DOHH2 (cell line): ENCODE results near the gene LRRN2.

Experiments
- H3F3A ChIP-seq: fragments of 200-600 bp; sonication (generic), shearing (Covaris generic); 2 replicates; pipeline ENCODE4 v1.6.0; 2016; ENCODE audit warnings: antibody characterized with exemption, mild to moderate bottlenecking; ENCODE audit not compliant: control insufficient read depth, insufficient read depth
- H3K27ac ChIP-seq: fragments of 200-600 bp; sonication (generic); 2 replicates; pipeline ENCODE4 v1.5.1; 2014; ENCODE audit warnings: low read depth, mild to moderate bottlenecking, low read length, moderate library complexity
- H3K27me3 ChIP-seq: fragments of 200-600 bp; sonication (generic); 2 replicates; pipeline ENCODE4 v1.6.1; 2014; ENCODE audit warnings: mild to moderate bottlenecking, low read length, mixed read lengths; ENCODE audit not compliant: control insufficient read depth
- H3K36me3 ChIP-seq: fragments of 200-600 bp; sonication (generic); 2 replicates; pipeline ENCODE4 v1.6.1; 2014; ENCODE audit warnings: mild to moderate bottlenecking, low read length, moderate library complexity, mixed read lengths; ENCODE audit not compliant: control insufficient read depth
- H3K4me1 ChIP-seq: fragments of 200-600 bp; sonication (generic); 2 replicates; pipeline ENCODE4 v1.6.1; 2014; ENCODE audit warnings: mild to moderate bottlenecking, low read length, mixed read lengths; ENCODE audit not compliant: control insufficient read depth
- H3K4me2 ChIP-seq: fragments of 200-600 bp; sonication (generic); 2 replicates; pipeline ENCODE4 v1.6.0; 2014; ENCODE audit warnings: mild to moderate bottlenecking, low read length, moderate library complexity
- H3K4me3 ChIP-seq: fragments of 200-600 bp; sonication (generic); 2 replicates; pipeline ENCODE4 v1.5.1; 2014; ENCODE audit warnings: mild to moderate bottlenecking, low read length, mixed read lengths
- H3K79me2 ChIP-seq: fragments of 200-600 bp; sonication (generic); 2 replicates; pipeline ENCODE4 v1.6.1; 2014; ENCODE audit warnings: mild to moderate bottlenecking, low read length, mixed read lengths; ENCODE audit not compliant: control insufficient read depth
- H3K9me2 ChIP-seq: fragments of 200-600 bp; sonication (generic); replicated peaks from 2 replicates; pipeline ENCODE4 v1.6.1; 2014; ENCODE audit warnings: mild to moderate bottlenecking, low read length, mixed read lengths; ENCODE audit not compliant: control insufficient read depth
- H3K9me3 ChIP-seq: fragments of 200-600 bp; sonication (generic); 2 replicates; pipeline ENCODE4 v1.6.1; 2014; ENCODE audit warnings: antibody characterized with exemption, low read length, mixed read lengths; ENCODE audit not compliant: control insufficient read depth, insufficient read depth
- H4K20me1 ChIP-seq: fragments of 200-600 bp; sonication (generic); 2 replicates; pipeline ENCODE4 v1.6.0; 2014; ENCODE audit warnings: low read depth, mild to moderate bottlenecking, antibody characterized with exemption, low read length, moderate library complexity; ENCODE audit not compliant: control insufficient read depth, insufficient read depth
- CTCF ChIP-seq: fragments of 200-600 bp; sonication (generic); IDR thresholded peaks from one replicate; pipeline ENCODE4 v1.5.1; 2014; ENCODE audit warnings: antibody characterized with exemption, mild to moderate bottlenecking, low read depth, low read length; ENCODE audit not compliant: poor library complexity, severe bottlenecking
- EZH2phosphoT487 ChIP-seq: fragments of 200-600 bp; sonication (generic); IDR thresholded peaks from 2 replicates; pipeline ENCODE4 v1.6.1; 2017; ENCODE audit warnings: borderline replicate concordance, mild to moderate bottlenecking, antibody characterized with exemption, low read length, moderate library complexity, mixed read lengths

The LRRN2 gene

GRCh38 chr1:204598319-204598969, 87.1 kb downstream of the LRRN2 start:
- H3K9me3 ChIP-seq = no peaks in the 10 kb centered on the region
- H4K20me1 ChIP-seq = no peaks in the 10 kb centered on the region
- TF ChIP-seq CTCF (no peak), EZH2phosphoT487 (no peak)

DNA sequence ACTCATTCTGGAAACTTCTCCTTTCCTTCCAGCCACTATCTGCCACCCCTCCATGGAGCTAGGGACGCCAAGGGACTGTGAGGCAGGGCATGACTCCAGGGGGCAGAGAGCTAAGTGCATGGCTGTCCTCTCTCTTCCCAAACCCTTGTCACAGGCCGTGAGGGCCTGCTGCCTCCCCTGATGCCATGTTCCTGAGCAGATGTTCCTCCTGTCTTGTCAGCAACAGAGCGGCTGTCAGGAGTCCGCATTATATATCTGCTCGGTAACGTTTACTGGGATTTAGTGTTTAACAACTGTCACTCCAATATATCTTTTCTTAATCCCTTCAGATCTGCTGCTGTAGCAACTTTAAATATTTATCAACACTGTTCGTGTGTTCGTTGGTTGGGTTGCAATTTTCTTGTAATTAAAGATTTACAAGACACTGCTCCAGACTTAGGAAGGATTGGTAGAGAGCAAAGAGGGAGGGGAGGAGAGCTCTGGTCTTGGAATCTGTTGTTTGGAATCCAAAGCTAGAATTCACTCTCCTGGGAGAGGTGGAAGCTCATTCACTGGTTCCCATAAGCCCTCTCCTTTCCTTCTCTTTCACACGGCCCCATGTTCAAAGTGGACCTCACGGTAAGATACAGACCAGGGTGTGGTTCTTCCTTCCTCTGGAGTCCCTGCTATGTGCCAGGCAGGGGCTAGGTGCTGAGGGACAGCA, 93.1 kb downstream of the LRRN2 start:
- no peaks in the 10 kb centered on the region for H3K9me3 ChIP-seq
- 0 out of 2 replicates have a peak, but pooled peaks cover 3% of the 10 kb centered on the region for H3K4me1 ChIP-seq
- no peaks in the 10 kb centered on the region for H3K9me2 ChIP-seq
- H3F3A ChIP-seq = no peaks in the 10 kb centered on the region
- H3K4me2 ChIP-seq = no peak overlapping the region
- no peaks in the 10 kb centered on the region for H3K79me2 ChIP-seq
- H3K36me3 ChIP-seq = no peaks in the 10 kb centered on the region
- H3K27ac ChIP-seq = no peak overlapping the region
- no peak for TF ChIP-seq EZH2phosphoT487
- H3K4me3 ChIP-seq = no peak overlapping the region
- H4K20me1 ChIP-seq = no peaks in the 10 kb centered on the region
- H3K27me3 ChIP-seq = no peaks in the 10 kb centered on the region

More at GRCh38 chr1:204598319-204598969, 87.1 kb downstream of the LRRN2 start:
- Histone ChIP-seq H3K4me1 (no peaks in the 10 kb centered on the region), H3K79me2 (no peaks in the 10 kb centered on the region), H3K27ac (no peak overlapping the region), H3K9me2 (no peaks in the 10 kb centered on the region), H3K4me2 (no peak overlapping the region), H3K27me3 (peaks cover 8% of the 10 kb centered on the region; the same call in 1 of the 2 replicates), H3K36me3 (no peaks in the 10 kb centered on the region), H3F3A (no peaks in the 10 kb centered on the region), H3K4me3 (no peak overlapping the region)

DNA sequence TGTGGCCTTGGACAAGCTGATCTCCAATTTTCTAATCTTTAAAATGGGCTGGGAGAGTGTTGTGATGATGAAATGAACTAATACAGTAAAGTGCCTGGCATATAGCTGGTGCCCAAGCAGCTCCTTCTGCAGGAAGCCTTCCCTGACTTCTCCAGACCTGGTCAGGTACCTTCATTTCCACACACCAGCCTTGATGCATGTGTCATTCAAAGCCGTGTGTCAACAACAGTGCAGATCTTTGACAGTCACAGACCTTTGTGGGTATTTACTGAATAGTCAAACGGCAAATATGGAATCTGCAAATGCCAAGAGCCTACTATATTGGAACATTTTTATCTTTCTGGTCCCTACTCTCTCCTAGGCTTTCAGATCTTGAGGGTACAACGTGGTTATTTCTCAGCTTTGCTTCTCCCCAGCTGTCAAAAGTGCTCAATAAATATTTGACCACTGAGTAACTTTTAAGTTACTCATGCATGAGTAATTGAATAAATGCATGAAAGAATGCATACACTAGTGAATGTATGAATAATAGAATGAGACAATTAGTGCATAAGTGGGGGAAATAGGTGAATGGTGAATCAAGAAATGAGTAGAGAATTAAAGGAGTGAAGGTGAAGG, 94.0 kb downstream of the LRRN2 start:
- Histone ChIP-seq H3K27ac (no peak overlapping the region), H3K9me2 (no peaks in the 10 kb centered on the region), H3K79me2 (no peaks in the 10 kb centered on the region), H3F3A (no peaks in the 10 kb centered on the region), H4K20me1 (no peaks in the 10 kb centered on the region), H3K9me3 (no peaks in the 10 kb centered on the region), H3K27me3 (no peaks in the 10 kb centered on the region), H3K36me3 (no peaks in the 10 kb centered on the region), H3K4me1 (0 out of 2 replicates have a peak, but pooled peaks cover 3% of the 10 kb centered on the region), H3K4me3 (no peak overlapping the region), H3K4me2 (no peak overlapping the region)
- TF ChIP-seq CTCF = no peak
- TF ChIP-seq EZH2phosphoT487 = no peak
